Thoracic aorta (tissue), 2 donors: ENCODE data around the gene POU2AF1. TPM values are rescaled to one million over a fixed set of nuclear protein-coding genes. Genes with fewer than 3 reads are reported as not detected.

Experiments
- ATAC-seq: fragments of 150-250 bp; one replicate; pipeline ENCODE4 v1.8.0; 2017; ENCODE audit warnings: low read depth; ENCODE audit not compliant: insufficient number of reproducible peaks, low FRiP score
- DNase-seq: peaks from one replicate; pipeline ENCODE4 v3.0.0-alpha.2; 2020; ENCODE audit warnings: low spot score
- H3K27ac ChIP-seq, 2 donors: fragments of 200-600 bp; sonication (generic); 1 replicate in 1 of 2; 2 replicates in 1 of 2; pipeline ENCODE4 v1.5.1; 2016; ENCODE audit warnings: mild to moderate bottlenecking in 2 of 2, moderate library complexity in 2 of 2
- H3K27me3 ChIP-seq: fragments of 200-600 bp; sonication (generic); replicated peaks from 2 replicates; pipeline ENCODE4 v1.6.0; 2016; ENCODE audit warnings: mild to moderate bottlenecking; ENCODE audit not compliant: insufficient read depth
- H3K36me3 ChIP-seq: fragments of 200-600 bp; sonication (generic); one replicate; pipeline ENCODE4 v1.5.1; 2016
- H3K4me1 ChIP-seq, 2 donors: fragments of 200-600 bp; sonication (generic); 1 replicate in 1 of 2; 2 replicates in 1 of 2; pipeline versions ENCODE4 v1.5.1 to v1.6.0; 2016; ENCODE audit warnings: low read depth in 2 of 2, mild to moderate bottlenecking in 1 of 2; ENCODE audit not compliant: control insufficient read depth in 1 of 2
- H3K4me3 ChIP-seq: fragments of 200-600 bp; sonication (generic); 2 replicates; pipeline ENCODE4 v1.5.1; 2016; ENCODE audit warnings: mild to moderate bottlenecking
- H3K9me3 ChIP-seq: fragments of 200-600 bp; sonication (generic); 2 replicates; pipeline ENCODE4 v1.5.1; 2016
- CTCF ChIP-seq: fragments of 200-600 bp; sonication (generic); IDR thresholded peaks from one replicate; pipeline ENCODE4 v1.5.1; 2019; ENCODE audit warnings: antibody characterized with exemption
- total RNA-seq, 2 donors: library from RNA; depleted of rRNA; stranded (reverse); fragments of >200 nt; gene quantifications; one replicate each; pipeline versions ENCODE4 v1.1.0 to v1.2.3, GENCODE V29; 2016

POU2AF1 gene
- total RNA-seq, 2 donors from 2014 or later = not detected

DNA sequence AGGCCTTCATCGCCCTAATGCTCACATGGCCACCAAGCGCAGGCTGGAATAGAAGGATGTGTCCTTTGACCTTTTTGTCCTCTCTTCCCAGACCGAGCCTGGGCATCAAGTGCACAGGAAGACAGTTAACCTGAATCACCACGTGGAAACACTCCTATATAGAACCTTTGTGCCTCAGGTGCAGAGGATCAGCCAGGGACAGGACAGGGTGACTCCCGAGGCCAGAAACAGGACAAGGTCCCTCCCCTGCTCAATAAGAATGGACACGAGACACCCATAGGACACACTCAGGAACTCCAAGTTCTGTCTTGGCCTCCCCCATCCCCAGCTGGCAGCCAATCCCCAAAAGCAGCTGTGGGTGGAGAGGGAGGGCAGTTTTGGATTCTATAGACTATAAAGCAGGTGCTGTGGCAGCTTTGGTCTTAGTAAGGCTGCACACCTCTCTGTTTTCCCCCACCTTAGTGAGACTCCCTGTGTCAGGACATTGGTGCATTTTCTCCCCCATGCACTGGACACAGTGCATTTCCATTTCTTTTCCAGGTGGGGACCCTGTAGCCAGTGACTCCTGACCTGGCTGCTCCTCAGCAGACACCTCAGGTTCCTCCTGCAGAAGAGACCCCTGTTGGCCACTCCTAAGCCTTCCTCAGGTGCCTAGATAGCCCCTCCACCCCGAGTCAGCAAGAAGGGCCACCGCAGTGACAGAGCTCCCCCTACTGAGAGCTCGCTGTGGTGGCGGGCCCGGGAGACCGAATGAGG, 43.6 kb upstream of the POU2AF1 start:
- no peaks in the 10 kb centered on the region for H3K9me3 ChIP-seq
- peaks cover 6 to 25% of the 10 kb centered on the region in 2 donors for H3K4me1 ChIP-seq
- DNase-seq = no peak
- H3K36me3 ChIP-seq = no peaks in the 10 kb centered on the region
- no peaks in the 10 kb centered on the region for H3K27me3 ChIP-seq
- ATAC-seq = no peak
- peak; percentile 76 for TF ChIP-seq CTCF
- no peak overlapping the region for H3K4me3 ChIP-seq
- no peak overlapping the region for H3K27ac ChIP-seq

DNA sequence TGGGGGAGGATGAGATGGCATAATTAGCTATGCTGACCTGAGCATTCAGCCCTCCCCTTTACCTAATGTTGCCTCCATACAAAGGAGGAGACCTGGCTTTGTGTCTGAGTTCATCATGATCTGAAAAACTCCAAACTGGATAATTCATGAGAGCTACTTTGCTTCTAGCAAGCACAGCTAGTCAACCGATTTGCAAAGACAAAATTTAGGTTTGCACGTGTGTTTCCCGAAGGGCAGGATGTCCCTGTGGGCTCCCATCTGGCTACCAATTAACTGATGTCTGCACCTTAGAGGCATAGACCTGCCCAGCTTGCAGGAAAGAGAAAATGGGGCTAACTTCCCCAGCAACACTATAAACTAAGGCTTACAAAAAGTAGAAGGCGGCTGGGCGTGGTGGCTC, 42.2 kb upstream of the POU2AF1 start:
- H3K4me3 ChIP-seq = no peak overlapping the region
- no peak for ATAC-seq
- H3K9me3 ChIP-seq = no peaks in the 10 kb centered on the region
- peaks cover 6 to 32% of the 10 kb centered on the region in 2 donors for H3K4me1 ChIP-seq
- H3K36me3 ChIP-seq = no peaks in the 10 kb centered on the region
- DNase-seq = no peak
- no peak for TF ChIP-seq CTCF
- no peak overlapping the region for H3K27ac ChIP-seq
- H3K27me3 ChIP-seq = no peaks in the 10 kb centered on the region

DNA sequence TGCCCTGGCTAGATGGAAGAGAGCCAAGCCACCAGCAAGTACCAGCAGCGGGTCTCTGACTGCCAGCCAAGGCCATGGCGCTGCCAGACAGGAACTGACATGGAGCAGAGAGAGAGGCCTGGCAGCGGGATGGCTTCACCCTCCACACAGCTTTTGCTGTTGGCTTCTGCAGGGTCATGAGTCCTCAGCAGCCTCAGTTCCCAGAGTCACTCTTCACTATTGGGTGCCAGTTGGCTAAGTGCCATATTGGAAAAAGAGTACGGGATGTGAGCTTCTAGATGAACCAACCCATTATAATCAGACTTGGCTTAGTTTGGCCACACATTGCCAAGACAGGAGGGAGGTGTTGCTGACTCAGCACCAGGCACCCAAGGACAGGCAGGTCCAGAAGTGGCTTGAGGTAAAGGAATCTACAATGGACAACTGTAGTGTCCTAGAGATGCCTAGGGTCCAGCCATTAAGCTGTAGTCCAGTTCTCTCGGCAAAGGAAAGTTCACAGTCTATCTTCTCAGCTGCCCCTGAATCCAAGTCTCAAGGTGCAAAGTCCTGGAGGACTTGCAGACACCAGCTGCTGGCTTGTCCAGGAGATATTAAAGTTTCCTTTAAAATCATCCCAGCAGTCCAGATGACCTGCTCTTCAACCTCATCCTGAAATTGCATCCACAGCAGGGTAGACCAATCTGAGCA, 40.7 kb upstream of the POU2AF1 start:
- H3K27me3 ChIP-seq = no peaks in the 10 kb centered on the region
- TF ChIP-seq CTCF = no peak
- no peak overlapping the region for H3K4me3 ChIP-seq
- DNase-seq = peak; percentile 19
- ATAC-seq = no peak
- peaks cover 6 to 32% of the 10 kb centered on the region in 2 donors for H3K4me1 ChIP-seq
- peak overlapping the region; percentile 25 to 57 for H3K27ac ChIP-seq
- H3K36me3 ChIP-seq = no peaks in the 10 kb centered on the region
- H3K9me3 ChIP-seq = no peaks in the 10 kb centered on the region

GRCh38 chr11:111419181-111419580, 40.1 kb upstream of the POU2AF1 start:
- ATAC-seq (no peak), DNase-seq (no peak)
- Histone ChIP-seq H3K27me3 (no peaks in the 10 kb centered on the region), H3K9me3 (no peaks in the 10 kb centered on the region), H3K27ac (peak overlapping the region; percentile 25 to 57), H3K4me1 (peaks cover 6 to 32% of the 10 kb centered on the region in 2 donors), H3K36me3 (no peaks in the 10 kb centered on the region), H3K4me3 (no peak overlapping the region)
- no peak for TF ChIP-seq CTCF

DNA sequence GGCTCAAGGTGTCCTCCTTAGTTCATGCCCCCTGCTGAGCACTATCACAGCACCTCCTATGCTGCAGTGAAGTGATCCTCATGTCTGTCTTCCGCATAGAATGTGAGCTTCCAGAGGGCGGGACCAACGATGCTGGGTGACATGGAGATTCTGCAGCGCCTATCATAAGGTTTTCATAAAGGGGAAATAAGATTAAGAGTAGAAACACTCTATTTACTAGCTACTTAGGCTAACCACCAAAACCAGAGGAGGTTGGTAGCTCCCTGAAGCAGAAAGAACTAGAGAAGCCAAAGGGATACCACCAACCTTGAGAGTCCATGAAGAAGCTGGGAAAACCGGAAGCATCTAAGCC, 39.3 kb upstream of the POU2AF1 start:
- peak overlapping the region; percentile 25 to 57 for H3K27ac ChIP-seq
- peaks cover 6 to 32% of the 10 kb centered on the region in 2 donors for H3K4me1 ChIP-seq
- H3K9me3 ChIP-seq = no peaks in the 10 kb centered on the region
- H3K36me3 ChIP-seq = no peaks in the 10 kb centered on the region
- H3K4me3 ChIP-seq = no peak overlapping the region
- H3K27me3 ChIP-seq = no peaks in the 10 kb centered on the region
- ATAC-seq (no peak), DNase-seq (no peak)
- no peak for TF ChIP-seq CTCF
